ENCODE data around the gene ARHGAP22.

- TF ChIP-seq POLR2A (IDR thresholded peaks at IDR 0.05; ENCODE audit: low read length) (no peak), GATA1 (IDR thresholded peaks at IDR 0.05; ENCODE audit: low read depth, low read length) (no peak)
These were observed 164.1 kb downstream of the ARHGAP22 start for GRCh38 chr10:48440771-48441170.
